OCI-LY7 (cell line): ENCODE measurements around the gene CACNB2. TPM values are rescaled to one million over a fixed set of nuclear protein-coding genes. Genes with fewer than 3 reads are reported as not detected.

Experiments
- BruUV-seq: library from RNA; stranded (reverse); fragments of 400-500 nt; replicated peaks from 2 replicates; lab custom pipeline; 2021; lab: Mats Ljungman, UMichigan
- CTCF ChIA-PET: fragments of 300-600 bp; sonication (Branson Sonifier 250); formaldehyde crosslinking; loops from one replicate; lab custom pipeline; 2022; ENCODE audit warnings: antibody characterized with exemption; ENCODE audit not compliant: unreplicated experiment; lab: Charles Lee
- POLR2A ChIA-PET: fragments of 300-600 bp; sonication (Branson Sonifier 250); formaldehyde crosslinking; loops from one replicate; lab custom pipeline; 2022; ENCODE audit warnings: antibody characterized with exemption; lab: Charles Lee
- DNase-seq: peaks from one replicate; pipeline ENCODE4 v3.0.0-alpha.2; 2015; ENCODE audit warnings: low spot score
- H2AFZ ChIP-seq: fragments of 200-600 bp; sonication (generic), shearing (Covaris generic); 2 replicates; pipeline ENCODE4 v1.6.1; 2014; ENCODE audit warnings: mild to moderate bottlenecking, antibody characterized with exemption, low read length, moderate library complexity
- H3K27ac ChIP-seq: fragments of 200-600 bp; sonication (generic); 2 replicates; pipeline ENCODE4 v1.5.1; 2014; ENCODE audit warnings: mixed run types, low read depth, mild to moderate bottlenecking, moderate library complexity, low read length, inconsistent platforms; ENCODE audit not compliant: poor library complexity, severe bottlenecking
- H3K36me3 ChIP-seq: fragments of 200-600 bp; sonication (generic); 2 replicates; pipeline ENCODE4 v1.6.1; 2014; ENCODE audit warnings: mild to moderate bottlenecking, antibody characterized with exemption, low read length, moderate library complexity, mixed read lengths; ENCODE audit not compliant: insufficient read depth
- H3K4me1 ChIP-seq: fragments of 200-600 bp; sonication (generic); 2 replicates; pipeline ENCODE4 v1.5.1; 2014; ENCODE audit warnings: mild to moderate bottlenecking, low read length; ENCODE audit not compliant: insufficient read depth, poor library complexity, severe bottlenecking
- H3K4me2 ChIP-seq: fragments of 200-600 bp; sonication (generic); 2 replicates; pipeline ENCODE4 v1.6.1; 2014; ENCODE audit warnings: mild to moderate bottlenecking, low read length
- H3K4me3 ChIP-seq: fragments of 200-600 bp; sonication (generic); 2 replicates; pipeline ENCODE4 v1.5.1; 2014; ENCODE audit warnings: mild to moderate bottlenecking, low read depth, low read length; ENCODE audit not compliant: poor library complexity, severe bottlenecking
- H3K79me2 ChIP-seq: fragments of 200-600 bp; sonication (generic); 2 replicates; pipeline ENCODE4 v1.6.1; 2016; ENCODE audit warnings: low read depth, mild to moderate bottlenecking, low read length, moderate library complexity, mixed read lengths; ENCODE audit not compliant: insufficient read depth
- H3K9me2 ChIP-seq: fragments of 200-600 bp; sonication (generic); 2 replicates; pipeline ENCODE4 v1.6.1; 2016; ENCODE audit warnings: mild to moderate bottlenecking, low read length, mixed read lengths; ENCODE audit not compliant: insufficient read depth
- H3K9me3 ChIP-seq: fragments of 200-600 bp; sonication (generic); 2 replicates; pipeline ENCODE4 v1.6.1; 2014; ENCODE audit warnings: mild to moderate bottlenecking, mixed run types, low read length, mixed read lengths
- H4K20me1 ChIP-seq: fragments of 200-600 bp; sonication (generic); 2 replicates; pipeline ENCODE4 v1.6.1; 2014; ENCODE audit warnings: mild to moderate bottlenecking, antibody characterized with exemption, low read length, moderate library complexity, mixed read lengths; ENCODE audit not compliant: insufficient read depth
- CTCF ChIP-seq: fragments of 200-600 bp; sonication (generic); conservative IDR thresholded peaks from 2 replicates; pipeline ENCODE4 v1.5.1; 2014; ENCODE audit warnings: mild to moderate bottlenecking, antibody characterized with exemption, low read length, moderate library complexity, mixed read lengths
- EZH2phosphoT487 ChIP-seq: fragments of 200-600 bp; sonication (generic); IDR thresholded peaks from 2 replicates; pipeline ENCODE4 v1.6.1; 2018; ENCODE audit warnings: low read depth, borderline replicate concordance, mild to moderate bottlenecking, mixed run types, antibody characterized with exemption, low read length, moderate library complexity, mixed read lengths
- intact Hi-C: fragments of 100-400 bp; cut with micrococcal nuclease; formaldehyde crosslinking; loops from one replicate; pipeline ENCODE4 v1.10.0; 2022; ENCODE audit not compliant: unreplicated experiment
- total RNA-seq, 2 experiments: library from RNA; depleted of rRNA in 1 of 2; stranded (reverse); fragments of >200 nt in 1 of 2; shearing (Covaris generic) in 1 of 2; gene quantifications; 2 replicates each; pipeline ENCODE4 v1.2.3, GENCODE V29; 2014 to 2022

Gene CACNB2
- total RNA-seq, 2 experiments from 2014 or later, result not detected

- H3K79me2 ChIP-seq, result no peaks in the 10 kb centered on the region
- H3K4me3 ChIP-seq, result no peak overlapping the region
- intact Hi-C loops, result no loop called here
- BruUV-seq, result no TSS peak
- H3K9me2 ChIP-seq, result no peaks in the 10 kb centered on the region
- no peaks in the 10 kb centered on the region for H3K9me3 ChIP-seq
- DNase-seq, result no peak
- no peak overlapping the region for H3K4me2 ChIP-seq
- no peaks in the 10 kb centered on the region for H3K36me3 ChIP-seq
- H3K4me1 ChIP-seq, result no peaks in the 10 kb centered on the region
- ChIA-PET CTCF (no interaction called here), POLR2A (no interaction called here)
- TF ChIP-seq EZH2phosphoT487, result no peak
- TF ChIP-seq CTCF, result no peak
- no peak overlapping the region for H3K27ac ChIP-seq
- no peaks in the 10 kb centered on the region for H4K20me1 ChIP-seq
- no peak overlapping the region for H2AFZ ChIP-seq
These were observed 153.6 kb downstream of the CACNB2 start for GRCh38 chr10:18293536-18294510.

- intact Hi-C loops, result no loop called here
- H3K36me3 ChIP-seq, result no peaks in the 10 kb centered on the region
- POLR2A ChIA-PET, result no interaction called here
These were observed 154.4 kb downstream of the CACNB2 start for GRCh38 chr10:18294633-18295032.

More at GRCh38 chr10:18294633-18295032, 154.4 kb downstream of the CACNB2 start:
- Histone ChIP-seq H3K79me2 (no peaks in the 10 kb centered on the region), H3K9me2 (no peaks in the 10 kb centered on the region), H3K4me1 (no peaks in the 10 kb centered on the region), H4K20me1 (no peaks in the 10 kb centered on the region), H2AFZ (no peak overlapping the region), H3K4me3 (no peak overlapping the region), H3K27ac (no peak overlapping the region), H3K9me3 (no peaks in the 10 kb centered on the region), H3K4me2 (no peak overlapping the region)
- CTCF ChIA-PET, result no interaction called here
- BruUV-seq, result no TSS peak
- TF ChIP-seq EZH2phosphoT487 (no peak), CTCF (no peak)
- no peak for DNase-seq
